ENCODE data around the gene PPIL4. TPM values are rescaled to one million over a fixed set of nuclear protein-coding genes. Genes with fewer than 3 reads are reported as not detected.
A peak's percentile ranks its signal among the peaks of the same experiment; 100 is the strongest.

PPIL4 gene
- 10 to 100 TPM in 11 of 12 donors, not detected in 1; 26.8 to 50.9 (median 35.9) TPM for polyA plus RNA-seq (ENCODE audit: insufficient read length in 12 of 12)
- long read RNA-seq, donor 1, transcript PPIL4-201 (13 exons, 2,232 nt) = major isoform, 10 of 17 reads
- long read RNA-seq, donor 1, partial matches to known transcripts = 6 of 17 reads
- long read RNA-seq, donor 1, other reads (novel, unspliced or antisense) = 0 of 17 reads
- long read RNA-seq, donor 2, transcript PPIL4-201 (13 exons, 2,232 nt) = major isoform, 12 of 17 reads
- long read RNA-seq, donor 2, partial matches to known transcripts = 5 of 17 reads
- long read RNA-seq, donor 2, other reads (novel, unspliced or antisense) = 0 of 17 reads
- long read RNA-seq, donor 3, partial matches to known transcripts = 0 of 4 reads
- long read RNA-seq, donor 3, other reads (novel, unspliced or antisense) = 0 of 4 reads
- long read RNA-seq, donor 4, partial matches to known transcripts = 0 of 1 reads
- long read RNA-seq, donor 4, other reads (novel, unspliced or antisense) = 0 of 1 reads
- long read RNA-seq, donor 5, transcript PPIL4-201 (13 exons, 2,232 nt) = major isoform, 11 of 12 reads
- long read RNA-seq, donor 5, partial matches to known transcripts = 0 of 12 reads
- long read RNA-seq, donor 5, other reads (novel, unspliced or antisense) = 0 of 12 reads
- long read RNA-seq, donor 6, partial matches to known transcripts = 0 of 3 reads
- long read RNA-seq, donor 6, other reads (novel, unspliced or antisense) = 0 of 3 reads
- long read RNA-seq, donor 7, partial matches to known transcripts = 0 of 1 reads
- long read RNA-seq, donor 7, other reads (novel, unspliced or antisense) = 0 of 1 reads
- long read RNA-seq, donor 8, transcript PPIL4-201 (13 exons, 2,232 nt) = major isoform, 8 of 8 reads
- long read RNA-seq, donor 8, partial matches to known transcripts = 0 of 8 reads
- long read RNA-seq, donor 8, other reads (novel, unspliced or antisense) = 0 of 8 reads
- long read RNA-seq, donor 9, partial matches to known transcripts = 0 of 3 reads
- long read RNA-seq, donor 9, other reads (novel, unspliced or antisense) = 0 of 3 reads
- long read RNA-seq, donor 10, partial matches to known transcripts = 0 of 5 reads
- long read RNA-seq, donor 10, other reads (novel, unspliced or antisense) = 0 of 5 reads
- long read RNA-seq, donor 11, transcript PPIL4-201 (13 exons, 2,232 nt) = major isoform, 10 of 15 reads
- long read RNA-seq, donor 11, partial matches to known transcripts = 5 of 15 reads
- long read RNA-seq, donor 11, other reads (novel, unspliced or antisense) = 0 of 15 reads

DNA sequence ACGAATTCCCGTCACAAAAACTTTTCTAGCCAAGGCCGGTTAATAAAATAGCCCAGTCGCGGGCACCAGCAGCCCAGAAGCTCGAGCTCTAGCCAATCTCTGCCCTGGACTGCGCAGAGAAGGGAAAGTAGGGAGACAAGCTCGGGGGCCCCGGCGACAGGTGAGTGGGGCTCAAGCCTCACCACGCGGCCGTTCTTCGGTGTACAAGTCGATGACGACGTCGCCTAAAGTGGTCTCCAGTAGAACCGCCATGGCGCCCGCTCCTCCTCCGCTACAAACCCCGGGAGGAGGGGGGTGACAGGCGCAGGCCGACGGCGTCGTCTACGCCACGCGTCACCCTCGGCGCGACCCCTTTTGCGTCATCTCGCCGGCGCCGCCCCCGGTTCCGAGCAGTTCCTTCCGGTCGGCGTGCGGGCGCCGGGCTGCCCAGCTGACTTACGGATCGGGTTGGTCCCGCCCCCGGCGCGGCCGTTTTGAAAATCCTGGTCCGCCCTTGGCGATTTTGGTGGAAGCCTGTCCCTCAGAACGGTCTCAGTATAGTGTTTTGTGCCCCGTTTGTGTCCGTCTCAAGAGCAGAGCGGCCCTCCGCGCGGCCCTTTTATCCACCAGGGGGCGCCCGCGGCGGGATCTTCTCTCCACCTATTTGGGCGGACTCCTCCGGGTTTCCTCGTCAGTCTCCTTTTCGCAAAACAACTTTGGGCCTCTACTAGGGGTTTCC lies at the start of gene PPIL4:
Gene PPIL4 (minus strand): TSS at position 290 of the 718 bp plus-strand sequence. CDS start 38 bp downstream, at position 252.
- peak; percentile 98 for DNase-seq

DNA sequence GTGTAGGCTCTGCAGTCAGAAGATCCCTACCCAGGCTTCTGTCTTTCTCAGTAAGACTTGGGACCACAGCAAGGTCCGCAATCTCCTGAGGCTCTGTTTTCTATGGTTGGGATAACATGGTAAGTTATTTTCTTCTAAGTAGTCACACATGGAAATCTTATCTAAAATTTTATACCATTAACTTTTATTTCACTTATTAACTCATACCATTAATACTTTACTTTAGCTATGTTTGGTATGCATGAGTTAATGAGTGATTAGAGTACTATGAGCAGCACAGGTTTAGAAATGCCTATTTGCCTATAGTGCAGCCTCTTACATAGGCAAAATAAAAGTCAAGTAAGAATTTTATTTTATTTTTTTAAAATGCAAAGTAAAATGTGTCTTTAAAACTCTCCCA lies 47.6 kb upstream of the PPIL4 start:
- DNase-seq = no peak

DNA sequence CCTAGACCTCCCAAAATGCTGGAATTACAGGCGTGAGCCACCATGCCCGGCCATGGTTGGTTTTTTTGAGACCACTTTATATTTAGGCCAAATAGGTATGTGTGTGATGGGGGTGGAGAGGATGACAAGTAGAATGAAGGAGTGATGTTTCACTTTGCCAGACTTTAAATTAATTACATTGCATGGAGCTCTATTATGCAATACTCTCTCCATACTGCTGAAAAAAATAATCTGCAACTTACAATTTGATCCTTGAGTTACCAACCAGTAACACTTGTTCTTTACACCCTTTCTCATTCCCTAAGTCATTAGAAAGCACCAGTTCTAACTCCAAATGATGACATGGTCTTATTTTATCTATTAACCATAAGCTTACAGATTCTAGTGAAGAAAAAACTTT lies 47.1 kb upstream of the PPIL4 start:
- no peak for DNase-seq

DNA sequence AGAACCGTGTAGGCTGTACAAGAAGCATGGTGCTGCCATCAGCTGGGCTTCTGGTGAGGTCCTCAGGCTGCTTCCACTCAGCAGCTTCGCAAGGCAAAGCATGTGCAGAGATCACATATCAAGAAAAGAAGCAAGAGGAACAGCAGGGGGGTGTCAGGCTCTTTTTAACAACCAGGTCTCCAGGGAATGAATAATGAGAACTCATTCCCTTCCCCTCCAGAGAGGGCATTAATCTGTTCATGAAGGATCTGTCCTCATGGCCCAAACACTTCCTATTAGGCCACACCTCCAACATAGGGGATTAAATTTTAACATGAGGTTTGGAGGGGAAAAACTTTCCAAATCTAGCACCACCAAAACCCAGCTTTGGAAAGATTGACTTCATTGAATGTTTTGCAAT lies 40.3 kb upstream of the PPIL4 start:
- no peak for DNase-seq

- DNase-seq = no peak
These were observed 35.5 kb upstream of the PPIL4 start for GRCh38 chr6:149581349-149581748.

DNA sequence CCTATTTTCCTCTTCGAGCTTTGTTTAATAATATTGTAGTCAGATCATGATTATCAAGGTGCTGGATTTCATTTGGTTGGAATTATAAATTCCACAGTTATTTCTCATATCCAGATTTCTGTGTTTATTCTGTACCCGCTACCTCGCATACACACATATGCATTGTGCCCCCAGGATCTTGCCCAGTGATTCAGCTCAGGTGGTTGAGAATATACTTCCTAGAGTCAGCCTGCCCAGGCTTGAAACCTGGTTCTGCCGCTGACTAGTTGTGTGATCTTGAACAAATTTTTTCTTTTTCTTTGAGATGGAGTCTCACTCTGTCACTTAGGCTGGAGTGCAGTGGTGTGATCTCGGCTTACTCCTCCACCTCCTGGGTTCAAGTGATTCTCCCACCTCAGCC lies 35.0 kb upstream of the PPIL4 start:
- DNase-seq = no peak

GRCh38 chr6:149567945-149568585 lies 22.2 kb upstream of the PPIL4 start:
- no peak for DNase-seq

DNA sequence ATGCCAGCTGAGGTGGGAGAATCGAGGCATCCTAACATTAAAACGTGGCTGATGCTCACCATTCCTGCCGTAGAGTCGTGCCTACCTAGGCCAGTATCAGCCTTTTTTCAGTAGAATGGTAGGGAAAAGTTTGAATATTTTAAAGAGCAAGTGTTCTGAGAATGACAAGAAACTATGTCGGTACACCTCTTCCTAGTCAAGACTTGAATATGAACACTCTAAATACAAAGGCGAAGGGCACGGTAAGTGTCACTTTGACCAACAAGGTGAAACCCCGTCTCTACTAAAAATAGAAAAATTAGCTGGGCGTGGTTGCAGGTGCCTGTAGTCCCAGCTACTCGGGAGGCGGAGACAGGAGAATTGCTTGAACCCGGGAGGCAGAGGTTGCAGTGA lies 21.3 kb upstream of the PPIL4 start:
- DNase-seq = no peak

DNA sequence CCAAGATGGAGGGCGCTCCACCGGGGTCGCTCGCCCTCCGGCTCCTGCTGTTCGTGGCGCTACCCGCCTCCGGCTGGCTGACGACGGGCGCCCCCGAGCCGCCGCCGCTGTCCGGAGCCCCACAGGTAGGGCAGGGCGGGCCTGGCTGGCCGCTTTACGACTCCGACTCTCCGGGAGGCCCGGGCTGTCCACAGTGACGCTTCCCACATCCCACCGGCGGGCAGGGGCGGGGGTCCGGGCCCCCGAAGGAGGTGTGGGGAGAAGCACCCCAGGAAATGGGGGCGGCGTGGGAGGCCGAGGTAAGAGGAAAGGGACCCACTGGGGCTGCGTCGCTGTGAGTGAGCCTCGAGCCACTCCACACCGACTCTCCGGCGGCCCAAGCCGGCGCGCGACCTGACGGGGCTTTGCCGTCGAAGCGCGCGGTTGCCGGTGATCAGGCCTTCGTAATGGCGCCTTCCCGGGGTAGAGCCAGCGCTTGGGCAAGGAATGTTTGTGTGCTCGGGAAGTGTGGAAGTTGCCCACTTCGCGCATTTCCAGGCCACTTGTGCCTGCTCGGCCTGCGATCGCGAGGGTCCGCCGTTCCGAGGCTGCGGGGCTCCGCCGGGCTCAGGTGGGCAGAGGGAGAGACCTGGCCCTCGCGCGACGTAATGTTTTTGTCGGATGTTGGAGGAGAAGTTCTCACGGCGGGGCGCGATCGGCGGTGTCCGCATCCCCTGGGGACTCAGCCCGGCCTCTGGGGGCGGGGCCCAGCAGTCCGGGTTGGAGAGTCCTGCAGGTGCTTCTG lies 20.8 kb upstream of the PPIL4 start:
- peak; percentile 46 for DNase-seq

- peak; percentile 98 for DNase-seq
These were observed 19.9 kb upstream of the PPIL4 start, which contains the start of gene GINM1 for GRCh38 chr6:149565527-149566409. Gene GINM1, plus strand, starts transcription at chr6:149566375. Its CDS starts 40 bp downstream, at chr6:149566415.

DNA sequence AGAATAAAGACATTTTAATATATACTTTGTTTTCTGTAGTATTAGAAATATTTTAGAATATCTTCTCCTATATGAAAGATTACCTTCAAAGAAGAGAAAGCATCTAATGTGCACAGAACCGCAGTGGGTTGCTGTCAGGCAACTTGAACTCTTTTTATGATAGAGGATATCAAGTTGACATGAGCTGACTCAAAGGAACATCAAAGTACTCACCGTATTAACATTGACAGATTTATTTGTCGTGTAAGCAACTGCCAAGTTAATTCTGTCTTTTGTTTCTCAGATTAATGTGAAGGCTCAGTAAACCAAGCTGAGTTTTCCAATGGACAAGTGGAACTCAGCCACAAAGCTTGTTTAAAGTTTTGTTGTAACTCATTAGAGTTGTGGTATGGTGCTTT lies 18.1 kb upstream of the PPIL4 start:
- no peak for DNase-seq

- no peak for DNase-seq
These were observed 17.5 kb upstream of the PPIL4 start for GRCh38 chr6:149563203-149563927.

- DNase-seq = no peak
These were observed 14.9 kb upstream of the PPIL4 start for GRCh38 chr6:149560736-149561135.

DNA sequence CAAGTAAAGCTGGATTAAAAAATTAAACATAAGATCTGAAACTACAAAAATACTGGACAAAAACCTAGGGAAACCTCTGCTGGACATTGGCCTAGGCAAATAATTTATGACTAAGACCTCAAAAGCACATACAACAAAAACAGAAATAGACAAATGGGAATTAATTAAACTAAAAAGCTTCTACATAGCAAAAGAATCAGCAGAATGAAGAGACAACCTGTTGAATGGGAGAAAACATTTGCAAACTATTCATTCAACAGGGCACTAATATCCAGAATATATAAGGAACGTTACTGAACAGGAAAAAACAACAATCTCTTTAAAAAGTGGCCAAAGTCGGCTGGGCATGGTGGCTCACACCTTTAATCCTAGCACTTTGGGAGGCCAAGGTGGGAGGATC lies 13.5 kb upstream of the PPIL4 start:
- DNase-seq = no peak

DNA sequence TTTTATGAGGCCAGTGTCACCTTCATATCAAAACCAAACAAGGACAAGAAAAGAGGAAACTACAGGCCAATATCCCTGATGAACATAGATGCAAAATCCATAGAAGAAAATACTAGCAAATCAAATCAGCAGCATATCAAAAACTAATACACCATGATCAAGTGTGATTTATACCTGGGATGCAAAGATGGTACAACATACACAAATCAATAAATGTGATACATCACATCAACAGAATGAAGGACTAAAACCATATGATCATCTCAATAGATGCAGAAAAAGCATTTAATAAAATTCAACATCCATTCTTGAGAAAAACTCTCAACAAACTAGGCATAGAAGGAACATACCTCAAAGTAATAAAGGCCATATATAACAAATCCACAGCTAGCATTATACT lies 12.2 kb upstream of the PPIL4 start:
- no peak for DNase-seq

GRCh38 chr6:149551920-149552319 lies 6.1 kb upstream of the PPIL4 start:
- no peak for DNase-seq

DNA sequence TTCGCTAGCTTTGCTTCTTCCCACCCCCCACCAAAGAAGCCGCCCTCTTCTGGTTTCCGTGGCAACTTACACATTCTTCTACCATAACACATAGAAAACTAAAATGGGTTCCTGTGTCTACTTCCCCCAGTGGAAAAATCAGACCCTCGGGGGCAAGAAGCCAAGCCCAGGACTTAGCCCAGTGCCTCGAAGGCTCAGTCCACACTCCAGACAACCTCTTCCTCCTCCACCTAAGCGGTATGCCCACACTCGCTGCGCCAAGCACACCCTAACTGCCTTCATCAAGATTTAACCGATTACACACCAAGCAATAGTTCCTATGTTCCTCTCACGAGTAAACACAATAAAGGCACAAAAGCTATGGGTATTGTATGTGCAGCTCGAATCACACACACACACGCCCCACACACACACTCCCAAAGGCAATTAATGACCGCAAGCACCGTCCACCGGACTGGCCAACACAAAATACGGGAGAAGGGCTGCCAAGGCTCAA lies 537 bp downstream of the PPIL4 start:
- DNase-seq = peak; percentile 78

Measured in muscle of arm (tissue), 14 donors.